IPS DF 6.9 (cell line): ENCODE measurements around the gene UBALD1.

Source experiments
- DNase-seq: peaks from one replicate; pipeline ENCODE4 v3.0.0-alpha.2; 2013; ENCODE audit warnings: low read depth, low spot score
- H3K27ac ChIP-seq: one replicate; pipeline ENCODE4 v1.5.1; 2013; ENCODE audit warnings: low read length, control low read depth
- H3K27me3 ChIP-seq: 2 replicates; pipeline ENCODE4 v1.6.1; 2013; ENCODE audit warnings: mild to moderate bottlenecking, low read length; ENCODE audit not compliant: control insufficient read depth, insufficient read depth
- H3K36me3 ChIP-seq: 2 replicates; pipeline ENCODE4 v1.6.1; 2013; ENCODE audit warnings: low read length; ENCODE audit not compliant: control insufficient read depth, insufficient read depth
- H3K4me1 ChIP-seq: 2 replicates; pipeline ENCODE4 v1.6.1; 2013; ENCODE audit warnings: low read length; ENCODE audit not compliant: control insufficient read depth, insufficient read depth
- H3K4me3 ChIP-seq: 2 replicates; pipeline ENCODE4 v1.5.1; 2013; ENCODE audit warnings: mild to moderate bottlenecking, low read length
- H3K9me3 ChIP-seq: 2 replicates; pipeline ENCODE4 v1.6.1; 2013; ENCODE audit warnings: low read length, inconsistent platforms; ENCODE audit not compliant: control insufficient read depth, insufficient read depth
- WGBS: extraction: QIAGEN DNeasy Blood & Tissue Kit; methylation state at CpG from one replicate; pipeline ENCODE4 v1.1.7; 2013; ENCODE audit warnings: mixed read lengths, missing lambda C conversion rate; ENCODE audit not compliant: insufficient read length, insufficient coverage; 5-methylcytosine and 5-hydroxymethylcytosine counted together

The UBALD1 gene

DNA sequence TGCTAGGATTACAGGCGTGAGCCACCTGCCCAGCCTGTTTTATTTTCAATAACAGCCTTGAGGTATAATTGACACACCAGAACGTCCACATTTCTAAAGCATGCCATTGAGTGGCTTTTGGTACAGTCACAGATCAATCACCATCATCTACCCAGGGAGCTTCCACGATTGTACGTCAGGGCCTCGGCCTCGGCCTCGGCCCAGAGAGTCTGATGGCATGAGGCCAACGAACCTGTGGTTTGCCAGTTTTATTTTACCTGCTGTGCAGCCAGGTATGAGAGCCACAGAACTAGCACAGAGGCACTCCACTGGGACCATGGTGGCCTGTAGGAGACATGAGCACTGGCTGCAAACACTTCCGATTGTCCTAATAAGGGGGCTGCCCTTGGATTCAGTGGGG is 8.3 kb downstream of the UBALD1 start:
- peaks cover 9% of the 10 kb centered on the region; the same call in 1 of the 2 replicates for H3K36me3 ChIP-seq
- no peak overlapping the region for H3K27ac ChIP-seq
- H3K9me3 ChIP-seq, result no peaks in the 10 kb centered on the region
- DNase-seq, result no peak
- peaks cover 8% of the 10 kb centered on the region for H3K4me1 ChIP-seq
- WGBS, result no CpG with 5 or more reads among the region's 9 CpGs
- no peak overlapping the region for H3K4me3 ChIP-seq
- no peaks in the 10 kb centered on the region for H3K27me3 ChIP-seq

DNA sequence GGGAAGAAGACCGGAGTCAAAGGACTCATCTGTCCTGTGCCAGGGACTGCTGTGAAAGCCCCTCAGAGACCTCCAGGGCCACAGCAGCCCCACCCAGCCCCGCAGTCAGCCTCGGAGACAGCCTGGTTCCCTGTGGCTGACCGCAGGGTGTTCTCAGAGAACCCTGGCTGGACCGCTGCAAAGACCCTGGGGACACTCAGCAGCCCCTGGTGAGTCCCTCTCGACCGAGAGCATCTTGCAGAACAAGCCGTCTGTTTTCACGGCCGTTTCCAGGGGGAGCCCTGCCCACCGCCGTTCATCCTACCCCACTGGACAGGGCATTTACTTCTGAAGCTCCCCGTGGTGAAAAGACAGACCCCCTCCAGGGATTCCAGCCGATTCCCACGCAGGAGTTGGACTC is 10.3 kb downstream of the UBALD1 start:
- Histone ChIP-seq H3K27me3 (no peaks in the 10 kb centered on the region), H3K4me1 (peaks cover 6% of the 10 kb centered on the region), H3K9me3 (no peaks in the 10 kb centered on the region), H3K36me3 (peaks cover 9% of the 10 kb centered on the region; the same call in 1 of the 2 replicates), H3K27ac (no peak overlapping the region), H3K4me3 (no peak overlapping the region)
- WGBS, result no CpG with 5 or more reads among the region's 15 CpGs
- DNase-seq, result no peak

DNA sequence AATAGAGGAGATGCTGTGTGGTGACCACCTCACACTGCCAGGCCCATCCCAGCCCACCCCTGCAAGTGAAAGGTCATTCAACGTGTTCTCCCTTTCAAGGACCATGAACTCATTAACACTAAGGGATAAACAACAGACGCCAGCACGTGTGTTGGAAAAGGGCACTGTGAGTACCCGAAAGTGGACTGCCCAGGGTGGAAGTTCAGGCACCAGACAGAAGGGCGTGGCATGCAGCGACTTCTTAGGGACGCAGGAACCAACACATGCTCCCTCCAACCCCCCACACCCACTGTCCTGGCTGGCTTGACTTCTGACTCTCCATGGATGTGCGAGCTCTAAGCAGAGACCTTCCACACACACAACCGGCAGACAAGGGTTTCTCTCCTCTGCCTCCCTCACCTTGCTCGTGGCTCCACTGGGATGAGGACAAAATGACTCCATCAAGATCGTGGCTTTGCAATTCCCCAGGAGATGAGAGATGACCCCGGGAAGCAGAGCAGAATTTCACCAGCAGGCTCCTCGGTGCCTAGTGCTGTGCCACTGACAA is 11.0 kb downstream of the UBALD1 start:
- Histone ChIP-seq H3K9me3 (no peaks in the 10 kb centered on the region), H3K4me1 (peaks cover 6% of the 10 kb centered on the region), H3K27me3 (no peaks in the 10 kb centered on the region), H3K27ac (no peak overlapping the region), H3K4me3 (no peak overlapping the region), H3K36me3 (peaks cover 5% of the 10 kb centered on the region; the same call in 1 of the 2 replicates)
- no peak for DNase-seq
- no CpG with 5 or more reads among the region's 13 CpGs for whole genome bisulfite sequencing

DNA sequence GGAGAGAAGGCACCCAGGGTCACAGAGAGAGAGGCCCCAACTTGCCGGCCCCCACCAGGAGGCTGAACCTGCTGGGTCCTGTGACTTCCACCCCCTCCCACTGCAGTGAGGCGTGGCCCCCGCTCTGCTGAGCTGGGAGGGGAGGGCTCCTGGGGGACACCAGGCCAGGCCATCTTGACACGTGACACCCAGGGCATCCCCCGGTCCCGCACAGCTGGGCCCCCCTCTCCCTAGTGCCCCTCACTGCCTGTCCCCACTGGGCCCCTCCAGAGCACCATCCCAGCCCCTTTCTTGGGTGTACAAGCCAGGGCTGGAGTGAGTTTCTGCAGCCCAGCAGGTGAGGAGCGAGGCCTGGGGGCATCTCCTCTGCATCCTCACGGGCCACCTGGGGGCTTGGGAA is 12.4 kb downstream of the UBALD1 start:
- Histone ChIP-seq H3K9me3 (no peaks in the 10 kb centered on the region), H3K27ac (no peak overlapping the region), H3K4me3 (no peak overlapping the region), H3K27me3 (no peaks in the 10 kb centered on the region), H3K36me3 (no peaks in the 10 kb centered on the region), H3K4me1 (peaks cover 6% of the 10 kb centered on the region)
- no peak for DNase-seq
- no CpG with 5 or more reads among the region's 8 CpGs for WGBS

DNA sequence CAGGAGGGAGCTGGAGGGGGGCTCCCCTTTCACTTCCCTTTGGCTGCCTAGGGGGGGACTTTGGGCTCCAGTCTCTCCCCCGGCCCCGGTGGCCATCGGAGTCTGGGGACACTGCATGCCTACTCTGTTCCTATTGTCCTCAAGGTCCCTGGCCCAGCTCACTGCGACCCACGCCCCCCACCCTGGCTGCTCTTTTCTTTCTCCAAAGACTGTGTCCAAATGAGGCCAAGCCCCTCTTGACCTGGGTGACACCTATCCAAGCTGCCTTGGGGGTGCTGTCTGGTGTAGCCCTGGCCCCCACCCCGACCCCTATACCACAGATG is 12.9 kb downstream of the UBALD1 start:
- WGBS, result no CpG with 5 or more reads among the region's 6 CpGs
- Histone ChIP-seq H3K27me3 (no peaks in the 10 kb centered on the region), H3K9me3 (no peaks in the 10 kb centered on the region), H3K4me1 (peaks cover 6% of the 10 kb centered on the region), H3K36me3 (no peaks in the 10 kb centered on the region), H3K4me3 (no peak overlapping the region), H3K27ac (no peak overlapping the region)
- DNase-seq, result no peak

DNA sequence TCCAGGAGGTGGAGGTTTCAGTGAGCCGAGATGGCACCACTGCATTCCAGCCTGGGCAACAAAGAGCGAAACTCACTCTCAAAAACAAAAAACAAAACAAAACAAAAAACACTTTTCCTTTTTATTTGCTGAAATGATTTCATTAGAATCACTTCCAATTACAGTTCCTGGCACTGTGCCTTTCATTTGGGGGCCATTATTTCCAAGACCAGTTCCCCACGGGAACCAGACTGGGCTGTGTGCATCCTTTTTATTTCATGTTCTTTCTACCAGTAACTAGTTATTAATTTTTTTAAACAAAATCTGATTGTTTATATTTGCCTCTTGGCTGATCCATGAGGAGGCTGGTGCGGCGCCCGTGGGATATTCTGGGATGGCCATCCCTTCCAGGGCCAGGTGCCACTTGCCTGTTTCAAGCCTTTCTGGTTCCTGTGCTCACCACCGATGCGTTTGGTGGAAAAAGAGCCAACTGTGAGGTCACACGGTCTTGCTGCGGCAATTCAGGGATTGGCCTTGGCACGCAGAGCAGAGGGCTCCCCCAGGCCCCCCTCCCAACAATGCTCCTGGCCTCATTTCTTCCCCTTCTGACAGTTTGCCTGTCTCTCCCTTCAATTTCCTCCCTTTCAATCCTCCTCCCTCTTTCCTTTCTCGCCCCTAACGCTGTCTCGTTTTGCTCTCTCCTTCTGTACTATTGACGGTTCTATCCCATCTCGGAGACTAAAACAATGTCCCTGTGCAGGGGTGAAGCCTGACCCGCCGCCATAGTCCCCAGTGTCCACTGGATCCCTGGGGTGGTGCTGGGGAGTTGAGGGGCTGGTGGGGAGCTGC is 13.4 kb downstream of the UBALD1 start:
- 100% methylated on average over 3 of the region's 18 CpGs for WGBS
- no peak for DNase-seq
- no peak overlapping the region for H3K27ac ChIP-seq
- no peaks in the 10 kb centered on the region for H3K27me3 ChIP-seq
- no peak overlapping the region for H3K4me3 ChIP-seq
- H3K36me3 ChIP-seq, result no peaks in the 10 kb centered on the region
- H3K9me3 ChIP-seq, result no peaks in the 10 kb centered on the region
- H3K4me1 ChIP-seq, result peaks cover 6% of the 10 kb centered on the region

DNA sequence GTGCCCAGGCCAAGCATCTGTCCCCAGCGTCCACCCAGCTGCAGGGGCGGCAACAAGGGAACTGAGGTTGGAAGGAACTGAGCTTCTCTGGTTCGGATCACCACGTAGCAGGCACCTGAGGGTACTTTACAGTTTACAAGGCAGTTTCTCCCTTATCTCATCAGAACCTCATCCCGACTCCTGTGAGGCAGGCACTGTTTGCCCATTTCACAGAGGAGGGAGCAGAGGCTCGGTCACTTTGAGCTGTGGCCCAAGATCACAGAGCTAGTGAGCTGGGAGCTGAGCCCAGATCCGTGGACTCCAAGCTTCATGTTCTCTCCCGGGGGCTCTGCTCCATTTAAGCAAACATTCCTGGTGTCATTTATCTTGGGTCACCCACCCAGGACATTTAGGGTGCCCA is 15.1 kb downstream of the UBALD1 start:
- no peaks in the 10 kb centered on the region for H3K9me3 ChIP-seq
- DNase-seq, result no peak
- WGBS, result no CpG with 5 or more reads among the region's 8 CpGs
- no peaks in the 10 kb centered on the region for H3K36me3 ChIP-seq
- no peaks in the 10 kb centered on the region for H3K27me3 ChIP-seq
- no peak overlapping the region for H3K27ac ChIP-seq
- no peak overlapping the region for H3K4me3 ChIP-seq
- peaks cover 6% of the 10 kb centered on the region for H3K4me1 ChIP-seq

DNA sequence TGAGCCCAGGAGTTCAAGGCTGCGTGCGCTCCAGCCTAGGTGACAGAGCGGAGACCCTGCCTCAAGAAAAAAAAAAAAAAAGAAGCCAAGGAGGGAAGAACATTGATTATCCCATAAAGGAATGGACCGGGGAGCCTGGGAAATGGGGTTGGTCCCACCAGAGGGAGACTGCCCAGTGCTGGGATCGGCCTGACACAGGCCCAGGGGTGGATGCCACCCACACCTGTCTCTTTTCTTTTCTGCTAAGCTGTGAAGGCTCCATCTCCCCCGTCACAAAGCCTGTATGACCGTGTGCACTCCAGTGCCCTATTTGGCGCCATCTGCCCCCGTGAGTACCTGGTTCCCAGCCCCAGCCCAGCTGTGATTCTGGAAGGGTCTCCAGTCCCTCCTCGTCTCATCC is 15.7 kb downstream of the UBALD1 start:
- no peaks in the 10 kb centered on the region for H3K36me3 ChIP-seq
- peaks cover 6% of the 10 kb centered on the region for H3K4me1 ChIP-seq
- no peak overlapping the region for H3K27ac ChIP-seq
- WGBS, result no CpG with 5 or more reads among the region's 10 CpGs
- H3K4me3 ChIP-seq, result no peak overlapping the region
- H3K27me3 ChIP-seq, result no peaks in the 10 kb centered on the region
- no peak for DNase-seq
- H3K9me3 ChIP-seq, result no peaks in the 10 kb centered on the region

DNA sequence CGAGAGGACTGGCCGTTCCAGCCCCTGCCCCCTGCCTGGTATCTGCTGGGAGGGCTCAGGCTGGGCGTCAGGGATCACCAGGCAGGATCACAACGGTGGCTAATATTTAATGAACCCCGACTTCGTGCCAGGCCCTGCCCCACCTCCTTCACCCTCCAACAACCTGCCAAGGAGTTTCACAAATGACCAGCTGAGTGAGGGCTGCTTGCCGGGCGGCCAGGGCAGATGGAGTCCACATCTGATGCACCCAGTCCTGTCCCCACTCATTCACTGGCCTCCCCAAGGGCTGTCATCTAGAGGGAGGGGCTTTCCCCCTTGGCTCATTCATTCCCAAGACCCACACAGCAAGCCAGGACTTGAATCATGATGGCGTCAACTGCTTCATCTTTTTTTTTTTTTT is 17.5 kb downstream of the UBALD1 start:
- H3K9me3 ChIP-seq, result no peaks in the 10 kb centered on the region
- H3K27ac ChIP-seq, result no peak overlapping the region
- peaks cover 11% of the 10 kb centered on the region for H3K4me1 ChIP-seq
- no peaks in the 10 kb centered on the region for H3K36me3 ChIP-seq
- no CpG with 5 or more reads among the region's 9 CpGs for WGBS
- no peak for DNase-seq
- H3K27me3 ChIP-seq, result no peaks in the 10 kb centered on the region
- no peak overlapping the region for H3K4me3 ChIP-seq

DNA sequence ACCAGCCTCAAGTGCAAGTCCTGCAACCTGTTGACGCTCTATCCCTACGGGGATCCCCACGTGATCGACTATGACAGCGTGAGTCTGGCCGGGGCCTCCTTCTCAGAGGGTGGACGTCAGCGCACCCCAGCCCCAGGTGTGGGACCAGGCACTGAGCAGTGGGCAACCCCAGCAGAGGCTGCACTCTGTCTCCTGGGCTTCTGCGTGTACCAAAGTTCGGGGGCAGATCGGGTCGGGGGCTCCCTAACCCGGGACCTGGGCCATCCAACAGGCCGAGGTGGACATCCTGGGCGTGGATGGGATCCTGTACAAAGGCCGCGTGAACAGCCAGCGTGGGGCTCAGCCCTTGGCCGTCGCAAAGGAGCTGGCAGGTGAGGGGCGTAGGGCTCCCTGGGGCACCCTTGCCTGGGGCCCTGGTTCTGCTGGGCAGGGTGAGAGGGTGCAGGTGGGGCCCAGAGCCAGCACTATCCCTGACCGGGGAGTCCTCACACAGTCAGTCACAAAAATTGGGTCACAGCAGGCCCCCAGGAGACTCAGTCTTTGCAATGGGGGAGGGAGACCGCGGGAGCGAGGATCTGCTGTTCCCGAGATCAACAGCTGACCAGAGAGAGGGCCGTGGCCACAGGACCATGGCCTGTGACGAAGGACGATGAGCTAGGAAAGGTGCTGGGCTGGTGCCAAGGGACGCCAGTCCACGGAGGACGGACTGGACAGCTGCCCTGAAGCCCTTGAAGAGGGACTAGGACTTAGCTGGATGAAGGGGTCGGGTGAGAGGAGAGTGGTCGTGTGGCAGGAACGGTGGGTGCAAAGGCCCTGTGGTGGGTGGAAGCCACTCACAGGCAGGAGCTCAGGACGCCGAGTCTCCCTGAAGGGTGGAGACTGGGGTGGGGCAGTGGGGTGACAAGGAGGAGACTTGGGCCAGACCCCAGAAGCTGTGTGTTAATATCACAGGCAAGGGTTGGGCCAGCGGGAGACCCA is 20.0 kb downstream of the UBALD1 start:
- Histone ChIP-seq H3K36me3 (no peaks in the 10 kb centered on the region), H3K4me1 (peaks cover 10% of the 10 kb centered on the region), H3K27me3 (no peaks in the 10 kb centered on the region), H3K4me3 (no peak overlapping the region), H3K27ac (no peak overlapping the region), H3K9me3 (no peaks in the 10 kb centered on the region)
- WGBS, result no CpG with 5 or more reads among the region's 38 CpGs
- no peak for DNase-seq
